Stimulated activated CD4-positive, alpha-beta T cell treated with anti-CD3 and anti-CD28 coated beads, Interleukin-1b, Interleukin-23, amount 100 ng/mL, for 48 hours (primary cell): Measurements from ENCODE around the gene GRIA3.
"Not testable (repeated sequence)": the region's sequence is repeated elsewhere in the genome, so short reads cannot be mapped to it uniquely, and the experiment has no call there.

Experiments used
- DNase-seq: peaks from one replicate; pipeline ENCODE4 v3.0.0-alpha.2; 2020

The GRIA3 gene

GRCh38 chrX:123277821-123278220, 93.7 kb downstream of the GRIA3 start:
- no peak for DNase-seq

- no peak for DNase-seq
Observed at GRCh38 chrX:123282241-123282640, 98.2 kb downstream of the GRIA3 start.

GRCh38 chrX:123283407-123283806, 99.3 kb downstream of the GRIA3 start:
- not testable (repeated sequence) for DNase-seq

- no peak for DNase-seq
Observed at GRCh38 chrX:123291623-123292022, 107.5 kb downstream of the GRIA3 start.

GRCh38 chrX:123298026-123298425, 113.9 kb downstream of the GRIA3 start:
- no peak for DNase-seq

GRCh38 chrX:123303429-123303828, 119.4 kb downstream of the GRIA3 start:
- no peak for DNase-seq

- no peak for DNase-seq
Observed at GRCh38 chrX:123308658-123309057, 124.6 kb downstream of the GRIA3 start.

- DNase-seq = no peak
Observed at GRCh38 chrX:123310112-123310511, 126.0 kb downstream of the GRIA3 start.

- DNase-seq = no peak
Observed at GRCh38 chrX:123311486-123311885, 127.4 kb downstream of the GRIA3 start.

- no peak for DNase-seq
Observed at GRCh38 chrX:123313486-123313885, 129.4 kb downstream of the GRIA3 start.

- DNase-seq = no peak
Observed at GRCh38 chrX:123320622-123321021, 136.5 kb downstream of the GRIA3 start.

- DNase-seq = no peak
Observed at GRCh38 chrX:123322536-123322935, 138.5 kb downstream of the GRIA3 start.

GRCh38 chrX:123324625-123325024, 140.5 kb downstream of the GRIA3 start:
- no peak for DNase-seq

GRCh38 chrX:123330229-123330942, 146.3 kb downstream of the GRIA3 start:
- no peak for DNase-seq

- DNase-seq = no peak
Observed at GRCh38 chrX:123331349-123331748, 147.3 kb downstream of the GRIA3 start.

GRCh38 chrX:123331859-123332258, 147.8 kb downstream of the GRIA3 start:
- DNase-seq = no peak

- no peak for DNase-seq
Observed at GRCh38 chrX:123336666-123337065, 152.6 kb downstream of the GRIA3 start.

GRCh38 chrX:123337886-123338639, 154.0 kb downstream of the GRIA3 start:
- no peak for DNase-seq

GRCh38 chrX:123339221-123339905, 155.3 kb downstream of the GRIA3 start:
- no peak for DNase-seq

GRCh38 chrX:123340696-123341095, 156.6 kb downstream of the GRIA3 start:
- no peak for DNase-seq

- no peak for DNase-seq
Observed at GRCh38 chrX:123348468-123348867, 164.4 kb downstream of the GRIA3 start.

GRCh38 chrX:123350226-123350625, 166.1 kb downstream of the GRIA3 start:
- no peak for DNase-seq

GRCh38 chrX:123357941-123358340, 173.9 kb downstream of the GRIA3 start:
- no peak for DNase-seq

- no peak for DNase-seq
Observed at GRCh38 chrX:123358457-123358856, 174.4 kb downstream of the GRIA3 start.
